GM18498 (cell line): ENCODE results near the gene PPP1R1B.

Experiments used
- ATAC-seq: cut with Tn5 transposase; IDR thresholded peaks from one replicate; pipeline ENCODE4 v1.9.1; 2021; ENCODE audit warnings: mild to moderate bottlenecking, moderate library complexity; ENCODE audit not compliant: unreplicated experiment

PPP1R1B gene

GRCh38 chr17:39678340-39679116 lies 51.8 kb downstream of the PPP1R1B start:
- ATAC-seq, result no peak

DNA sequence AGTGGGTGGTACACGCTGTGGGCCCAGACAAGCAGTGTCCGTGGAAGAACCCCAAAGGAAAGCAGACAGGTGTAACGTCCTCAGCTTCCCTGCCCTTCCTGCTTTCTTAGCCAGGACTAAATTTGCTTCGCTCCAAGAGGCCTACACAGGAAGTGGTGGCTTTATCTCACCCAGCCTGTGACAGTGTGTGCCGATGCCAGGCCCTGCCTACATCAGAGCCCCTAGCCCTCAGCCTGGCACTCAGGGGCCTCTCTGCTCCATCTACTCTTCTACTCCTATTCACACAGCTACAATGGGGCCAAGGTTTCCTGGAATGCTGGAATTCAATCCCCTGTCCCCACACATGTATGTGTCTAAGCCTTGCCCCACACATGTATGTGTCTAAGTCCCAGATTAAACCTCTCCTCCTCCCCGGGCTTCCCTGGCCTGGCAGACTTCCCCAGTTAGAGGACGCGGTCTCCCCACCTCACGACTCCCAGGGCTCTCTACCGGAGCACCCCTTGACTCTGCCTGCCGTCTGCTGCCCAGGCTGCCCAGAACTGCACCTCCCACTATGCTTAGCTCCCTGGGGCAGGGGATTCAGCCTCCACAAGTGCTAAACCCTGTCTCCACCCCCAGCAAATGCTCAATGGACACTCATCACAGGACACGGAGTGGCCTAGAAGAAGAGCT lies 52.9 kb downstream of the PPP1R1B start:
- ATAC-seq, result no peak

DNA sequence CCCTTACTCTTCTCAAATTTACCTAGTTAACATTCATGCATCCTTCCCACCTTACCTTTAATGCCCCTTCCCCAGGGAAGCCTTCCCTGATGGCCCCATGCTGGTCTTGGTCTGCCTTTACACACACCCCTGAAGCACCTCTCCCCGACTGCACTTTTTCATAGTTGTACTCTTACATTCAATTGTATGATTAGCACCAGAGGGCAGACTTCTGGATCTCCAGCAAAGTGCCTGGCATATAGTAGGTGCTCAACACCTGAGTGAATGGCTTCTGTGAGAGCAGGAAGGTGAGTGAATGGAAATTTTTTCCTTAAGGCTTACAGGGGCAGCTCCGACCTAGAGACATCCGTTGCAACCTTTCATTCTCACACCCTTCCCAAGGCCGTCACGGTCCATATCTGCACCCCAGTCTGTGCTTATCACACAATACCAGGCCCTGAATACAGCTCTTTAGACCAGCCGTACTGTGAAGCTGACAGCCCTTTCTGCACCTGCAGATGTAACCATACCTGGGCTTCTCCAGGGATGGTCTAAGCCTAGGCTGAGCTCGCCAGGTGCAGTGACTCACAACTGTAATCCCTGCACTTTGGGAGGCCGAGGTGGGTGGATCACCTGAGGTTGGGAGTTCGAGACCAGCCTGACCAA lies 56.7 kb downstream of the PPP1R1B start:
- no peak for ATAC-seq

DNA sequence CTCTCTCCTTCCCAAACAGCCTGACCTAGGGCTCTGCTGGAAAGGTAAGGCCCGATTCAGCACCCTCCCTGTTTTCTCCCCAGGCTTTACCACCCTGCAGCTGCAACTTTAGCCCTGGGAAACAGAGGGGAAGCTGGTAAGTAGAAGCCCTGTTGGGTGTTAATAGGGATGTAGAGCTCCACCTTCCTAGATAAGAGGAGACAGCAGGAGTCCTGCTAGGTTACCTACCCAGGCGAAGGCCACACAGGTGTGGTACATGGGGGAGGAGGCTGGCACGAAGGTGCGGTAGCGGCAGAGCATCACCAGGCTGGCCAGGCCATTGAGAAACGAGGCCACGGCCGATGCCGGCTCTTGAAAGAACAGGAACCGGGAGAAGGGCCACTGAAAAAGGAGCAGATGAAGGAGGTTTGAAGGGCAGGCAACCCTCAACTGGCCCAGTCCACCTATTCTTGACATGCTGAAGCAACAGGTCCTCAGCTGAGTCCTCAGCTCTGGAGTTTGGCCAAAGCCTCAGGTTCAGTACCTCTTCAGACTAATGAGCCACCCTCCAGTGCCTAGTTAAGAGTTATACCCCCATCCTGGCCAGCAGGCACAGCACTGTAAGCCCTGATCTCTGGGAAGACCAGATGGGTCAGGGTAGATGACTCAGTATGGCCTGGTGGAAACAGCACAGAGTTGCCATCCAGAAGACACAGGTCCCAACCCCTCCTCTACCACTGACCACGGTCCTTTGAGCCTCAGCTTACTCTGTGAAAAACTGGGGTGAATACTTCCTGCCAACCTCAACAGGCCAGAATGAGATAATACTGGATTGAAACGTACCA lies 57.8 kb downstream of the PPP1R1B start:
- no peak for ATAC-seq
